Measurements from ENCODE around the gene FYN.
A peak's percentile ranks its signal among the peaks of the same experiment; 100 is the strongest.
"Not testable (repeated sequence)": the region's sequence is repeated elsewhere in the genome, so short reads cannot be mapped to it uniquely, and the experiment has no call there.

FYN gene

GRCh38 chr6:111894951-111895350, 21.7 kb upstream of the FYN start:
- peak; percentile 11 for DNase-seq (ENCODE audit: low read depth)
- H3K4me3 ChIP-seq (ENCODE audit: low read depth, low read length) = no peak overlapping the region
- no peak for TF ChIP-seq CTCF (conservative IDR thresholded peaks at IDR 0.05; ENCODE audit: low read depth, low read length)

GRCh38 chr6:111894272-111894671, 21.0 kb upstream of the FYN start:
- peak; percentile 51 for DNase-seq (ENCODE audit: low read depth)
- H3K4me3 ChIP-seq (ENCODE audit: low read depth, low read length) = no peak overlapping the region
- no peak for TF ChIP-seq CTCF (conservative IDR thresholded peaks at IDR 0.05; ENCODE audit: low read depth, low read length)

- DNase-seq (ENCODE audit: low read depth) = peak; percentile 16
- no peak for TF ChIP-seq CTCF (conservative IDR thresholded peaks at IDR 0.05; ENCODE audit: low read depth, low read length)
- no peak overlapping the region for H3K4me3 ChIP-seq (ENCODE audit: low read depth, low read length)
Observed at GRCh38 chr6:111892431-111892830, 19.2 kb upstream of the FYN start.

GRCh38 chr6:111890988-111891387, 17.7 kb upstream of the FYN start:
- H3K4me3 ChIP-seq (ENCODE audit: low read depth, low read length) = no peak overlapping the region
- DNase-seq (ENCODE audit: low read depth) = no peak
- TF ChIP-seq CTCF (conservative IDR thresholded peaks at IDR 0.05; ENCODE audit: low read depth, low read length) = no peak

DNA sequence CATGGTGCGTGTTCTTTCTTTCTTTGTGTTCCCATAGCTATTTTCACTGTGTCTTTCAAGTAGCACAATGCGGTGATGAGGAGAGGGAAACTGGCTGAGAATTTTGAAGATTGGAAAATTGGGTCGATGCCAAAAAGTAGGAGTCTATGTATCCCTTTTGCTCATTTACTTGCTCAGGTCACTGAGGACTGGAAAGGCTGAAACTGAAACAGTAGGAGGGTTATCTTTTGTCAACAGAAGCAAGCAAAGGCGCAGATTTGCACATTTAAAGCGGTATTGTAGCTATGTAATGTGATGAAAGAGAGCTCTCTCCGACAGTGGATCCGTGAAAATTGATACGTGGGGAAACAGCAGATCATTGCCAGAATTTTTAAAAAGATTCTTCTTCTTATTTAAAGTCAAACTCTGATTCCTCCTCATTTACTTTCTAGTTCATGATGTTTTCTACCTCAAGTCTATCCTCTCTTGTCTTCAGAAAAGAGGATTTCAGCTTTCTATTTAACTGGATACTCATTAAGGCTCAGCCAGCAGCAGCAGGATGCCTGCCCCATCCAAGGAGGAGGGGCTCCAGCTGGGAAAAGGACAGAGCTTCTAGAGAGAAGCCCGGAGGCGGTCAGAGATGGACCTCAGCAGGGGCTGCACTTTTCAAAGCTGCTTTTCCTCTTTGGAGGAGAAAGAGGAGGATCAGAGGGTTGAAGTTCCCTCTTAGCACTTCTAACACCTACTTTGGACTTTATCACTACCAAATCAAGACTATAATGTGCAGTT, 15.9 kb upstream of the FYN start:
- peak overlapping the region; percentile 40 for H3K4me3 ChIP-seq (ENCODE audit: low read depth, low read length)
- peak; percentile 46 for DNase-seq (ENCODE audit: low read depth)
- no peak for TF ChIP-seq CTCF (conservative IDR thresholded peaks at IDR 0.05; ENCODE audit: low read depth, low read length)

DNA sequence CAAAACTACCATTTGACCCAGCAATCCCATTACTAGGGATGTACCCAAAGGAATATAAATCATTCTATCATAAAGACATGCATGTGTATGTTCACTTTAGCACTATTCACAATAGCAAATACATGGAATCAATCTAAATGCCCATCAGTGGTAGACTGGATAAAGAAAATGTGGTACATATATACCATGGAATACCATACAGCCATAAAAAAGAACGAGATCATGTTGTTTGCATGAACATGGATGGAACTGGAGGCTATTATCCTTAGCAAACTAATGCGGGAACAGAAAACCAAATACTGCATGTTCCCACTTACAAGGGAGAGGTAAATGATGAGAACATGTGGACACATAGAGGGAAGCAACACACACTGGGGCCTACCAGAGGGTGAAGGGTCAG, 13.5 kb upstream of the FYN start:
- not testable (repeated sequence) for DNase-seq (ENCODE audit: low read depth); H3K4me3 ChIP-seq (ENCODE audit: low read depth, low read length)

- TF ChIP-seq CTCF (conservative IDR thresholded peaks at IDR 0.05; ENCODE audit: low read depth, low read length) = no peak
- H3K4me3 ChIP-seq (ENCODE audit: low read depth, low read length) = no peak overlapping the region
- no peak for DNase-seq (ENCODE audit: low read depth)
Observed at GRCh38 chr6:111885373-111886027, 12.2 kb upstream of the FYN start.

Data from choroid plexus epithelial cell (primary cell).